T47D (cell line): ENCODE data around the gene ADPRHL1.

Experiments used
- DNase-seq, 2 experiments: peaks; one replicate each; pipeline versions ENCODE4 v3.0.0 to v3.0.0-alpha.2; 2011 to 2012; ENCODE audit warnings: low read depth in 1 of 2, low spot score in 1 of 2
- JUND ChIP-seq: IDR thresholded peaks from 2 replicates; pipeline ENCODE4 v1.6.1; 2012; ENCODE audit warnings: low read depth
- in situ Hi-C: cut with HindIII; loops from 2 replicates; pipeline ENCODE4 v1.10.0; 2016; ENCODE audit warnings: low sequenced_read_pairs, low pct_unique_long_range_greater_than_20kb

ADPRHL1 gene

GRCh38 chr13:113420232-113420631 lies 33.1 kb downstream of the ADPRHL1 start:
- TF ChIP-seq JUND: no peak
- no peak for DNase-seq
- in situ Hi-C loops: no loop called here

GRCh38 chr13:113419531-113420193 lies 33.6 kb downstream of the ADPRHL1 start:
- no peak for DNase-seq
- in situ Hi-C loops: no loop called here
- no peak for TF ChIP-seq JUND

- TF ChIP-seq JUND: no peak
- DNase-seq: no peak
- in situ Hi-C loops: no loop called here
These were observed 34.6 kb downstream of the ADPRHL1 start for GRCh38 chr13:113418722-113419049.

- no peak for DNase-seq
- in situ Hi-C loops: no loop called here
- TF ChIP-seq JUND: no peak
These were observed 35.2 kb downstream of the ADPRHL1 start for GRCh38 chr13:113417836-113418721.

- no peak for TF ChIP-seq JUND
- no peak for DNase-seq
- in situ Hi-C loops: no loop called here
These were observed 36.1 kb downstream of the ADPRHL1 start for GRCh38 chr13:113417008-113417751.

- DNase-seq: no peak
These were observed 37.5 kb downstream of the ADPRHL1 start for GRCh38 chr13:113415825-113416224.

GRCh38 chr13:113415032-113415431 lies 38.3 kb downstream of the ADPRHL1 start:
- no peak for TF ChIP-seq JUND
- in situ Hi-C loops: no loop called here
- no peak for DNase-seq

More at GRCh38 chr13:113415825-113416224, 37.5 kb downstream of the ADPRHL1 start:
- TF ChIP-seq JUND: no peak
- in situ Hi-C loops: no loop called here

GRCh38 chr13:113414335-113414734 lies 39.0 kb downstream of the ADPRHL1 start:
- in situ Hi-C loops: no loop called here
- no peak for TF ChIP-seq JUND

GRCh38 chr13:113413898-113414282 lies 39.4 kb downstream of the ADPRHL1 start:
- in situ Hi-C loops: no loop called here
- no peak for DNase-seq
- no peak for TF ChIP-seq JUND

More at GRCh38 chr13:113414335-113414734, 39.0 kb downstream of the ADPRHL1 start:
- DNase-seq: no peak

GRCh38 chr13:113413178-113413897 lies 40.0 kb downstream of the ADPRHL1 start:
- no peak for DNase-seq
- TF ChIP-seq JUND: no peak
- in situ Hi-C loops: no loop called here

GRCh38 chr13:113412440-113412839 lies 40.8 kb downstream of the ADPRHL1 start:
- no peak for TF ChIP-seq JUND
- no peak for DNase-seq
- in situ Hi-C loops: no loop called here
